Psoas muscle (tissue), 8 donors: ENCODE results near the gene KLHL10. TPM values are rescaled to one million over a fixed set of nuclear protein-coding genes. Genes with fewer than 3 reads are reported as not detected.
"Not testable (repeated sequence)": the region's sequence is repeated elsewhere in the genome, so short reads cannot be mapped to it uniquely, and the experiment has no call there.

Source experiments
- ATAC-seq, 4 donors: fragments of 200-7000 bp; cut with Tn5 transposase; one replicate each; pipeline ENCODE4 v1.9.1; 2020; ENCODE audit warnings: moderate library complexity in 3 of 4, mild to moderate bottlenecking in 2 of 4
- DNase-seq, 2 donors: peaks; one replicate each; pipeline ENCODE4 v3.0.0-alpha.2; 2020
- H3K27ac ChIP-seq: fragments of 200-600 bp; one replicate; pipeline ENCODE4 v1.8.0; 2022
- H3K27me3 ChIP-seq, 3 donors: fragments of 200-600 bp in 1 of 3; one replicate each; pipeline versions ENCODE4 v1.6.1 to v1.8.0; 2013 to 2022; ENCODE audit warnings: low read length in 2 of 3, mild to moderate bottlenecking in 2 of 3, moderate library complexity in 1 of 3; ENCODE audit not compliant: insufficient read depth in 3 of 3
- H3K36me3 ChIP-seq, 2 donors: fragments of 200-600 bp in 1 of 2; one replicate each; pipeline versions ENCODE4 v1.6.1 to v1.8.0; 2013 to 2022; ENCODE audit warnings: low read depth in 1 of 2, mild to moderate bottlenecking in 1 of 2, moderate library complexity in 1 of 2; ENCODE audit not compliant: insufficient read depth in 1 of 2
- H3K4me1 ChIP-seq: fragments of 200-600 bp; one replicate; pipeline ENCODE4 v1.8.0; 2022
- H3K4me3 ChIP-seq: fragments of 200-600 bp; one replicate; pipeline ENCODE4 v1.8.0; 2022; ENCODE audit warnings: mild to moderate bottlenecking
- H3K9me3 ChIP-seq: fragments of 200-600 bp; one replicate; pipeline ENCODE4 v1.8.0; 2022
- WGBS, 3 donors: extraction: QIAGEN DNeasy Blood & Tissue Kit; methylation state at CpG; one replicate each; pipeline versions ENCODE4 v1.1.6 to v1.1.7; 2013; 5-methylcytosine and 5-hydroxymethylcytosine counted together
- intact Hi-C, 2 donors: fragments of 100-400 bp; cut with DNase I; formaldehyde crosslinking; loops; one replicate each; pipeline versions ENCODE4 v1.11.0 to v1.14.2; 2022
- polyA plus RNA-seq, 3 donors: library from polyadenylated mRNA; stranded (reverse); fragments of 200-250 nt; gene quantifications; one replicate each; pipeline ENCODE4 v1.2.3, GENCODE V29; 2013
- total RNA-seq, 4 donors: library from RNA; stranded (reverse); fragmentation: NEBNext Ultra II Directional in 2 of 4; extraction: Animal tissue kit (Norgen Biotek cat#: 25700) in 2 of 4; gene quantifications; one replicate each; pipeline versions ENCODE4 v1.2.1 to v1.2.4, GENCODE V29; 2021 to 2023
- TF ChIP-seq, protein P1 (sequence below): fragments of 200-600 bp; IDR thresholded peaks from one replicate; pipeline ENCODE4 v1.8.0; 2022; ENCODE audit warnings: antibody characterized with exemption
- donor health status: healthy with polysubstance abuse.
- donor health status: DM: no; HTN: no; CAD: no; lungs with moderate emphysema.
- donor health status: Bipolar disorder and iron deficiency.
- donor health status: healthy.
- donor health status: DM: yes; HTN: yes; CAD: no.
- donor health status: DM: no; HTN: no; CAD: no.
- donor health status: DM: no; HTN: no; CAD: no.
- donor health status: DM: yes; HTN: yes; CAD: no.

Gene KLHL10
- total and polyA plus RNA-seq, 7 donors: 0.04 TPM; not detected in 6

GRCh38 chr17:41823580-41823979 is 14.0 kb upstream of the KLHL10 start:
- peak in 1 of 2 donors; percentile 26 for DNase-seq
- 79 to 88% (median 79%) methylated on average over 7 of the region's 7 CpGs for WGBS, 3 donors
- Histone ChIP-seq H3K4me1 (no peaks in the 10 kb centered on the region), H3K9me3 (no peaks in the 10 kb centered on the region), H3K36me3 (peaks cover 0 to 45% of the 10 kb centered on the region in 2 donors), H3K4me3 (no peak overlapping the region), H3K27ac (no peak overlapping the region), H3K27me3 (no peaks in the 10 kb centered on the region)
- TF ChIP-seq, protein P1, sequence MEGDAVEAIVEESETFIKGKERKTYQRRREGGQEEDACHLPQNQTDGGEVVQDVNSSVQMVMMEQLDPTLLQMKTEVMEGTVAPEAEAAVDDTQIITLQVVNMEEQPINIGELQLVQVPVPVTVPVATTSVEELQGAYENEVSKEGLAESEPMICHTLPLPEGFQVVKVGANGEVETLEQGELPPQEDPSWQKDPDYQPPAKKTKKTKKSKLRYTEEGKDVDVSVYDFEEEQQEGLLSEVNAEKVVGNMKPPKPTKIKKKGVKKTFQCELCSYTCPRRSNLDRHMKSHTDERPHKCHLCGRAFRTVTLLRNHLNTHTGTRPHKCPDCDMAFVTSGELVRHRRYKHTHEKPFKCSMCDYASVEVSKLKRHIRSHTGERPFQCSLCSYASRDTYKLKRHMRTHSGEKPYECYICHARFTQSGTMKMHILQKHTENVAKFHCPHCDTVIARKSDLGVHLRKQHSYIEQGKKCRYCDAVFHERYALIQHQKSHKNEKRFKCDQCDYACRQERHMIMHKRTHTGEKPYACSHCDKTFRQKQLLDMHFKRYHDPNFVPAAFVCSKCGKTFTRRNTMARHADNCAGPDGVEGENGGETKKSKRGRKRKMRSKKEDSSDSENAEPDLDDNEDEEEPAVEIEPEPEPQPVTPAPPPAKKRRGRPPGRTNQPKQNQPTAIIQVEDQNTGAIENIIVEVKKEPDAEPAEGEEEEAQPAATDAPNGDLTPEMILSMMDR: no peak
- no peak for ATAC-seq
- intact Hi-C loops: loop anchor here in 1 of 2 donors (1.0 kb wide), 1 partner anchor 20 kb away; no protein-coding TSS in a partner anchor

DNA sequence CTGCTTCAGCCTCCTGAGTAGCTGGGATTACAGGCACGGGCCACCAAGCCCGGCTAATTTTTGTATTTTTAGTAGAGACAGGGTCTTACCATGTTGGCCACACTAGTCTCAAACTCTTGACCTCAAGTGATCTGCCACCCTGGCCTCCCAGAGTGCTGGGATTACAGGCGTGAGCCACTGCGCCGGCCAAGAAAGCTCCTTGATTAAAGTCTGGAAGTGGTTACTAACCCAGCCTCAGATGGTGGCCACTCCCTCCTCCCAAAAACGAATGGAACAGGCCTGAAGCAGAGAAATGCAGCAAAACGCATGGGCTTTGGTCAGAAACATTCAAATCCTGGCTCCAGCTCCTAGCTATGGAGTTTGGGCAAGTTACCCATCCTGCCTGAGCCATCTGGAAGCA is 13.5 kb upstream of the KLHL10 start:
- intact Hi-C loops: no loop called here
- no peaks in the 10 kb centered on the region for H3K4me1 ChIP-seq
- no peaks in the 10 kb centered on the region for H3K27me3 ChIP-seq
- 47 to 60% (median 48%) methylated on average over 7 of the region's 7 CpGs for WGBS, 3 donors
- TF ChIP-seq, protein P1: no peak
- ATAC-seq (no peak), DNase-seq (no peak)
- no peak overlapping the region for H3K27ac ChIP-seq
- peaks cover 0 to 50% of the 10 kb centered on the region in 2 donors for H3K36me3 ChIP-seq
- H3K4me3 ChIP-seq: no peak overlapping the region
- H3K9me3 ChIP-seq: no peaks in the 10 kb centered on the region

- no peaks in the 10 kb centered on the region for H3K9me3 ChIP-seq
- TF ChIP-seq, protein P1: no peak
- no peaks in the 10 kb centered on the region for H3K27me3 ChIP-seq
- DNase-seq (peak in 1 of 2 donors; percentile 31), ATAC-seq (peak in 1 of 4 donors; percentile 14)
- no peak overlapping the region for H3K27ac ChIP-seq
- WGBS, 3 donors: 82 to 90% (median 85%) methylated on average over 19 of the region's 19 CpGs
- intact Hi-C loops: no loop called here
- H3K4me3 ChIP-seq: no peak overlapping the region
- H3K36me3 ChIP-seq: peaks cover 3 to 60% of the 10 kb centered on the region in 2 donors
- H3K4me1 ChIP-seq: no peaks in the 10 kb centered on the region
Measured at GRCh38 chr17:41825175-41825845, 12.3 kb upstream of the KLHL10 start.

GRCh38 chr17:41829961-41830360 is 7.7 kb upstream of the KLHL10 start:
- DNase-seq, H3K27ac ChIP-seq, H3K4me3 ChIP-seq, H3K27me3 ChIP-seq, ATAC-seq, H3K4me1 ChIP-seq, H3K9me3 ChIP-seq, intact Hi-C loops: not testable (repeated sequence)
- H3K36me3 ChIP-seq: peaks cover 7 to 89% of the 10 kb centered on the region in 2 donors
- 74 to 83% (median 78%) methylated on average over 10 of the region's 10 CpGs for WGBS, 3 donors

DNA sequence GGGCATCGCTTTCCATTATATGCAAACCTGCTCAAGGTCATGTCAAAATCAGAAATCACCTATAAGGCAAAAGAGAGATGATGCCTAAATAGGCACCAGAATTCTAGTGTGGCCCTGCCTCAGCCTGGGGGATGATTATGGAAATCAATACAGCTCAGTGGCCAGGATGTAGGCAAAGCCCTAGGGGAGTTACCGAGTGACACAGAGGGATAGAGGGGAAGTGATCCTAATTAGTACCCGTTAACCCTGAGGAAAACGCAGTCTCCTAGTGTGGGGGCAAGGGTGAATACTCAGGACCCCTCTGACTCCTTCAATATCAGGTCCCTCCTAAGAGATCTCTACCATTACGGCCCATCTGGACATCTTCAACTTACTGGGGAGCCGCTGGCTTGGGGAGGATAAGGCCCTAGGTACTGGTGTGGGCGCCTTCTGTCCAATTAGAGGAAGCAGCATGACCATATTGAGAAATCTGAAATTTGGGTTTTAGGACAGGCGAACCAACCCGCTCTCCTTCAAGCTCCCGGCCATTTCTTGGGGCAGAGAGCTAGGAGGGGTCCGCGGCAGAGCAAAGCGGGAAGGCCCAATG is 2.3 kb upstream of the KLHL10 start:
- Histone ChIP-seq H3K27ac (peak overlapping the region; percentile 55), H3K4me3 (peak overlapping the region; percentile 97), H3K9me3 (no peaks in the 10 kb centered on the region), H3K27me3 (no peaks in the 10 kb centered on the region), H3K4me1 (peaks cover 13% of the 10 kb centered on the region), H3K36me3 (peaks cover 4 to 38% of the 10 kb centered on the region in 2 donors)
- DNase-seq: no peak
- intact Hi-C loops: no loop called here
- WGBS, 3 donors: 15 to 20% (median 17%) methylated on average over 13 of the region's 13 CpGs
- TF ChIP-seq, protein P1: no peak
- peak; percentile 17 to 58 (median 34) for ATAC-seq
